Endothelial cell of umbilical vein (primary cell): ENCODE results near the gene AXDND1. TPM values are rescaled to one million over a fixed set of nuclear protein-coding genes. Genes with fewer than 3 reads are reported as not detected.

ENCODE experiments used
- BruUV-seq: library from RNA; stranded (reverse); fragments of 400-500 nt; replicated peaks from 2 replicates; lab custom pipeline; 2021; lab: Mats Ljungman, UMichigan
- CTCF ChIA-PET: fragments of 300-600, 350-600 bp; sonication (Branson Sonifier 250); formaldehyde crosslinking; loops from one replicate; lab custom pipeline; 2021; ENCODE audit warnings: antibody characterized with exemption, inconsistent platforms; lab: Charles Lee
- POLR2A ChIA-PET: fragments of 300-600, 350-600 bp; sonication (Branson Sonifier 250); formaldehyde crosslinking; loops from one replicate; lab custom pipeline; 2021; ENCODE audit warnings: antibody characterized with exemption, inconsistent platforms; lab: Charles Lee
- DNase-seq: peaks from one replicate; pipeline ENCODE4 v3.0.0-alpha.2; 2011; ENCODE audit warnings: low read depth, low spot score
- FAIRE-seq: peaks from 2 replicates; lab custom pipeline; 2011; peaks lifted over from hg19 to GRCh38; lab: Jason Lieb, UNC
- H2AFZ ChIP-seq: 2 replicates; pipeline ENCODE4 v1.6.0; 2012; ENCODE audit warnings: low read depth, low read length, control low read depth, inconsistent platforms
- H3K27ac ChIP-seq: 2 replicates; pipeline ENCODE4 v1.5.1; 2011; ENCODE audit warnings: low read depth, mild to moderate bottlenecking, control low read depth, low read length, moderate library complexity; ENCODE audit not compliant: insufficient read depth
- H3K27me3 ChIP-seq, 2 experiments: 2 replicates each; pipeline versions ENCODE4 v1.6.0 to v1.6.1; 2011; ENCODE audit warnings: low read length in 2 of 2, mixed read lengths in 1 of 2; ENCODE audit not compliant: control insufficient read depth in 2 of 2, insufficient read depth in 2 of 2
- H3K36me3 ChIP-seq, 2 experiments: 2 replicates in 1 of 2; 3 replicates in 1 of 2; pipeline ENCODE4 v1.5.1; 2011; ENCODE audit warnings: low read length in 2 of 2, mild to moderate bottlenecking in 1 of 2, moderate library complexity in 1 of 2; ENCODE audit not compliant: control insufficient read depth in 2 of 2, insufficient read depth in 2 of 2; ENCODE audit errors: extremely low read depth in 1 of 2
- H3K4me1 ChIP-seq: 3 replicates; pipeline ENCODE4 v1.5.1; 2011; ENCODE audit warnings: mild to moderate bottlenecking, low read length; ENCODE audit not compliant: control insufficient read depth, insufficient read depth; ENCODE audit errors: extremely low read depth
- H3K4me2 ChIP-seq: 2 replicates; pipeline ENCODE4 v1.6.1; 2011; ENCODE audit warnings: low read length, control low read depth, mixed read lengths; ENCODE audit not compliant: insufficient read depth
- H3K4me3 ChIP-seq, 3 experiments: fragments of 200-600 bp in 1 of 3; sonication (generic), shearing (Covaris generic) in 1 of 3; replicated peaks in 1 of 3; 2 replicates each; pipeline ENCODE4 v1.5.1; 2011 to 2016; ENCODE audit warnings: control low read depth in 3 of 3, low read length in 3 of 3, mild to moderate bottlenecking in 2 of 3, inconsistent platforms in 1 of 3, low read depth in 1 of 3, moderate library complexity in 1 of 3; ENCODE audit not compliant: insufficient read depth in 1 of 3
- H3K79me2 ChIP-seq: 2 replicates; pipeline ENCODE4 v1.6.0; 2012; ENCODE audit warnings: low read length, inconsistent platforms; ENCODE audit not compliant: control insufficient read depth, insufficient read depth
- H3K9ac ChIP-seq: replicated peaks from 2 replicates; pipeline ENCODE3; 2011; ENCODE audit warnings: low read length, control low read depth; ENCODE audit not compliant: insufficient read depth; ENCODE audit errors: extremely low read depth
- H3K9me1 ChIP-seq: replicated peaks from 3 replicates; pipeline ENCODE4 v1.6.0; 2011; ENCODE audit warnings: mild to moderate bottlenecking, low read length; ENCODE audit not compliant: control insufficient read depth, insufficient read depth; ENCODE audit errors: extremely low read depth
- H3K9me3 ChIP-seq: replicated peaks from 2 replicates; pipeline ENCODE4 v1.5.1; 2012; ENCODE audit warnings: low read length, inconsistent platforms; ENCODE audit not compliant: control insufficient read depth, insufficient read depth
- H4K20me1 ChIP-seq: replicated peaks from 2 replicates; pipeline ENCODE3; 2011; ENCODE audit warnings: mild to moderate bottlenecking, low read length; ENCODE audit not compliant: control insufficient read depth, insufficient read depth; ENCODE audit errors: extremely low read depth
- CTCF ChIP-seq, 2 donors: IDR thresholded peaks; 1 replicate in 1 of 2; 2 replicates in 1 of 2; pipeline ENCODE4 v1.5.1; 2011; ENCODE audit warnings: low read length in 2 of 2, mild to moderate bottlenecking in 2 of 2, moderate library complexity in 2 of 2, control low read depth in 1 of 2, inconsistent platforms in 1 of 2, low read depth in 1 of 2; ENCODE audit not compliant: insufficient read depth in 1 of 2; ENCODE audit errors: extremely low read depth in 1 of 2
- EZH2 ChIP-seq: IDR thresholded peaks from 2 replicates; pipeline ENCODE4 v1.6.1; 2012; ENCODE audit warnings: borderline replicate concordance, low read depth, mild to moderate bottlenecking, moderate library complexity, low read length, inconsistent platforms; ENCODE audit not compliant: severe bottlenecking
- FOS ChIP-seq: IDR thresholded peaks from 2 replicates; pipeline ENCODE4 v1.6.1; 2011; ENCODE audit warnings: mild to moderate bottlenecking, low read length, moderate library complexity, borderline replicate concordance; ENCODE audit not compliant: insufficient read depth
- GATA2 ChIP-seq: IDR thresholded peaks from 2 replicates; pipeline ENCODE4 v1.7.0; 2011; ENCODE audit warnings: low read depth, mild to moderate bottlenecking, moderate library complexity, mixed read lengths, low read length; ENCODE audit not compliant: insufficient read length, insufficient read depth
- JUN ChIP-seq: IDR thresholded peaks from 2 replicates; pipeline ENCODE4 v1.6.1; 2011; ENCODE audit warnings: borderline replicate concordance, low read depth; ENCODE audit not compliant: insufficient read length, insufficient read depth
- MAX ChIP-seq: IDR thresholded peaks from 2 replicates; pipeline ENCODE4 v1.6.1; 2011; ENCODE audit not compliant: insufficient read depth, insufficient read length
- MYC ChIP-seq: IDR thresholded peaks from one replicate; pipeline ENCODE4 v1.6.1; 2011; ENCODE audit warnings: mild to moderate bottlenecking, low read depth, low read length
- POLR2A ChIP-seq: IDR thresholded peaks from 2 replicates; pipeline ENCODE4 v1.6.1; 2012; ENCODE audit warnings: low read depth, mild to moderate bottlenecking, control low read depth, low read length
- POLR2AphosphoS5 ChIP-seq: IDR thresholded peaks from 2 replicates; pipeline ENCODE4 v1.6.1; 2012; ENCODE audit warnings: low read depth, mild to moderate bottlenecking, control low read depth, low read length, moderate library complexity; ENCODE audit not compliant: insufficient read depth
- dilution Hi-C: fragments of 300-500 bp; cut with MboI; formaldehyde crosslinking; loops from one replicate; pipeline ENCODE4 v1.15.0; 2019; ENCODE audit warnings: low sequenced_read_pairs; ENCODE audit not compliant: extremely low pct_ligation_motif_present
- intact Hi-C: fragments of 100-400 bp; cut with micrococcal nuclease; formaldehyde crosslinking; loops from one replicate; pipeline ENCODE4 v1.10.0; 2022
- polyA plus RNA-seq, 4 experiments: library from polyadenylated mRNA; depleted of rRNA in 3 of 4; stranded (reverse) in 3 of 4; unstranded in 1 of 4; fragments of >200 nt; gene quantifications; 2 replicates each; pipeline versions ENCODE4 v1.2.1 to v1.2.3, GENCODE V29; 2011 to 2012; ENCODE audit warnings: missing spikeins in 1 of 4
- total RNA-seq: library from RNA; stranded (reverse); gene quantifications from 2 replicates; pipeline ENCODE4 v1.2.3, GENCODE V29; 2021

Gene AXDND1
- total and polyA plus RNA-seq, 2 donors (not counting 3 experiments of a cell fraction or from before 2014, with no cell fraction given) = 0.17 TPM; not detected in 1

GRCh38 chr1:179549368-179549700 is 183.6 kb downstream of the AXDND1 start:
- no peaks in the 10 kb centered on the region for H3K36me3 ChIP-seq
- dilution Hi-C loops (no loop called here), intact Hi-C loops (no loop called here)
- H3K4me2 ChIP-seq = no peak overlapping the region
- BruUV-seq = no TSS peak
- no peak for FAIRE-seq
- no peak overlapping the region for H2AFZ ChIP-seq
- no peaks in the 10 kb centered on the region for H3K9me1 ChIP-seq
- ChIA-PET POLR2A (no interaction called here), CTCF (no interaction called here)
- H3K79me2 ChIP-seq = no peaks in the 10 kb centered on the region
- no peak for DNase-seq
- no peaks in the 10 kb centered on the region for H3K9me3 ChIP-seq
- H4K20me1 ChIP-seq = no peaks in the 10 kb centered on the region
- H3K9ac ChIP-seq = no peak overlapping the region
- no peaks in the 10 kb centered on the region for H3K27me3 ChIP-seq
- H3K4me3 ChIP-seq = no peak overlapping the region
- H3K4me1 ChIP-seq = no peaks in the 10 kb centered on the region
- TF ChIP-seq EZH2 = no peak
- TF ChIP-seq JUN = no peak
- no peak for TF ChIP-seq POLR2A
- no peak for TF ChIP-seq FOS
- no peak for TF ChIP-seq CTCF (IDR thresholded peaks at IDR 0.05; ENCODE audit: extremely low read depth in 1 of 2, insufficient read depth in 1 of 2, low read depth in 1 of 2, low read length in 2 of 2)
- TF ChIP-seq MAX = no peak
- no peak for TF ChIP-seq POLR2AphosphoS5
- TF ChIP-seq GATA2 = no peak
- no peak for TF ChIP-seq MYC
- no peak overlapping the region for H3K27ac ChIP-seq
